HG02885 (cell line): ENCODE data around the gene HARBI1.

Experiments
- ATAC-seq: cut with Tn5 transposase; IDR thresholded peaks from one replicate; pipeline ENCODE4 v1.9.1; 2021; ENCODE audit warnings: mild to moderate bottlenecking; ENCODE audit not compliant: unreplicated experiment, poor library complexity

The HARBI1 gene, protein sequence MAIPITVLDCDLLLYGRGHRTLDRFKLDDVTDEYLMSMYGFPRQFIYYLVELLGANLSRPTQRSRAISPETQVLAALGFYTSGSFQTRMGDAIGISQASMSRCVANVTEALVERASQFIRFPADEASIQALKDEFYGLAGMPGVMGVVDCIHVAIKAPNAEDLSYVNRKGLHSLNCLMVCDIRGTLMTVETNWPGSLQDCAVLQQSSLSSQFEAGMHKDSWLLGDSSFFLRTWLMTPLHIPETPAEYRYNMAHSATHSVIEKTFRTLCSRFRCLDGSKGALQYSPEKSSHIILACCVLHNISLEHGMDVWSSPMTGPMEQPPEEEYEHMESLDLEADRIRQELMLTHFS

DNA sequence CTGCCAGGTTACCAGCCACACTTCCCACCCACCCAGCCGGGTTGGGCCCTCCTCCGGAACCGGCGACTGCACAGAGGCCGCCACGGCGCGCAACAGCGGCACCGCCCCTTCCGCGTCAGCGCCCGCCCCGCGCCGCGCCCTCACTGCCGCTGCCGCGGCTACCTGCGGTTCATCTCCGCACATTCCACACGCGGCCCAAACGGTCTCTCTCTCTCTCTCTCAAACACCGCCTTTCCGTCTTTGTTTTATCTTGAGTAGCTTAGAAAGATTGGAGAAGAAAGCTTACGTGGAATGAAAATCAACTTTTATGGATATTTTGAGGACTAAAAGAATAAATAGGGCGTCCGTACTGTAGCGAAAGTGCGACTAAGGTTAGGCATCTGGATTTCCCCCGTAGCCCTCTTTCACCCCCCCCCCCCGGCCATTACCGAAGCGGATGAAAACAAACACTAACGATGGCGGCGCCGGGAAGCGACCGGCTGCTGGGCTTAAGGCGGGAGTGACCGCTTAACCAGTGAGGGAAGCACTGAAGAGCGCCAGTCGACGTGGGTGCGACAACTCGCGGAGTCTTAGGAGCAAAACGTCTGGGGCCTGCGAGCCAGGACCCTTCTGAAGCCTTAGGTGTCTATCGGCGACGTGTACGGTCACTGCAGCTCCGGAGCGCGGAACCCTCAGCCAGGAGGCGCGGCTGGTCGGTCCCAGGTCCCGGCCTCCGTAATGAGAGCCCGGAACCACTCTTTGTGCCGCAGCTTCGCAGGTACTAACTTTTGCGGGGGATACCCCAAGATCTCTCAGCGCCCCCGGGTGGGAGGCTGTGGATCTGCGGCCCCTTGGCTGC lies at the start of gene HARBI1, which contains the start of gene ATG13:
TSS of gene HARBI1 (minus strand) at position 94 of the 838 bp plus-strand sequence. CDS start 990 bp downstream, outside the sequence.
TSS of gene ATG13 (plus strand) at position 420 of the 838 bp plus-strand sequence. CDS start 26,739 bp downstream, outside the sequence.
- peak; percentile 97 for ATAC-seq

DNA sequence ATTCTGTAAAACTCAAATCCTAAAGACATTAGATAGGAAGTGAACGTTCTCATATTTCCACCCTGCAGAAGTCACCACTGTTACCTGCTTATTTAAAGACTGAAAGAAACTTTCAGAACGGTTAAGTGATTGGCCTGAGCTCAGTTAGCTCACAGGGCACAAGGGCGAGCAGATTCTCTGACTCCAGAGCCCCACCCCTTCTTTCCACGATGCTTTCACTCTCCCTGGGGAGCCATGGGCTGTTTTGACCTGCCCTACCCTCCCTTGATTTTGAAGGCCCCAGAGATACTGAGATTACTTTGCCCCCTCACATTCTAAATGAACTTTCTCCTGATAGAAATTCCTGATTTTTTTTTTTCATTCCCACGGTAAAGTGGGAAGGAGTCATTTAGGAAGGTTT lies 49.5 kb upstream of the HARBI1 start:
- ATAC-seq = no peak

DNA sequence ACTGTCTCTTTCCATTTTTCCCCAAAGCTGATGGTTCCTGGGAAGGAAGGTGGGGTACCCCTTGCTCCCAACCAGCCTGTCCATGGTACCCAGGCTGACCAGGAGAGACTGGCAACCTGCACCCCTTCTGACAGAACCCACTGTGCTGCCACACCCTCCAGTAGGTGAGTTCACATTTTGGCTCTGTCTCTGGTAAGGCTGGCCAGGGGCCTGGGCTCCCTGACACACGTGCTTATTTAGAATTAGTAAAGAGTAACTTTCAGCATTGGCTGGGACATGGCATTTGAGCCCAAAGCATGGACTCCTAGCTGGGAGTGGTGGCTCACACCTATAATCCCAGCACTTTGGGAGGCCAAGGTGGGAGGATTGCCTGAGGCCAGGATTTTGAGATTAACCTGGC lies 48.3 kb upstream of the HARBI1 start:
- no peak for ATAC-seq

DNA sequence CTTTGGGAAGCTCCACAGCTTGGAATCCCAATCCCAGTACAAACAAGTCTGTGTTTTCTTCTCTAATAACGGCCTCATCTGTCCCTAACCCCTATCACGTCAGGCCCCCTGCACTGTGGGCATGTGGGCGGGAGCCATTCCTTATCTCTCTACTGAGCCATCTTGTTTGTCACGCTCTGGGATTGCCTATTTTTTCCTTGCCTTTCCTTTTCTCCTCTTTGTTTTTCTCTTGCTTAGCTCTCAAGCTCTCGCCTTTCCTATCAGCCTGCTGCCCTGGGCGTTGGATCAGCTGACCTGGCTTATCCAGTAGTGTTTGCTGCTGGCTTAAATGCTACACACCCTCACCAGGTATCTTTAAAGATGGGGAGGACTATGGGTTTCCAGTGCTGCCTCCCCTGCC lies 47.6 kb upstream of the HARBI1 start:
- no peak for ATAC-seq

DNA sequence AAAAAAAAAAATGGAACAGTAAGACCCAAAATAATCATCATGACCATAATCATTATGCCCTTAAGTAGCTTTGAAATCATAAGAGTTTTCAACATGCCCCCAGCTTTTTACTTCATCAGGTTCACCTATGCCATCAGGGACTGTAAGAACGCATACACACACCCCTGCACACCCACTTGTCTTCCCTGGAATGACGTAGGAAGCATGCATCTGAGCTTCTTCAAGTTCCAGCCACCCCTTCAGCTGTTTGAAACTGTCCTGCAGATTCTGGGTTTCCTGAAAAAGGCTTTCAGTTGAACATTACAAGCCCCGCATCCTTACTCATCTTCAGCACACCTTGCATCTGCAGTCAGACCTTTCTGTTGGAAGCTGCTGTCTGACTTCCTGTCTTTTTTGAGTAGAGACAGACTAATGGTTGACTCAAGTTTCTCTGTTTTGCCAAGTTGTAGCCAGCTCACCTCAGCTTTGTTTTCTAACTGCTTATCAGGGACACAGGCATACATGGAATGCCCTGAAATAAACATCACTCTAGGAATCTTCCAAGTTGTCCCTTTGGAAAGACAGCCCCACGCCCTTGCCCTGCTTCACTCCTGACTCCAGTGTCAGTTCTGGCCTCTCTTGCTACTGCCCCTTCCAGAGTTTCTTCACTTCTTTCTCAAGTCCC lies 46.4 kb upstream of the HARBI1 start:
- no peak for ATAC-seq

DNA sequence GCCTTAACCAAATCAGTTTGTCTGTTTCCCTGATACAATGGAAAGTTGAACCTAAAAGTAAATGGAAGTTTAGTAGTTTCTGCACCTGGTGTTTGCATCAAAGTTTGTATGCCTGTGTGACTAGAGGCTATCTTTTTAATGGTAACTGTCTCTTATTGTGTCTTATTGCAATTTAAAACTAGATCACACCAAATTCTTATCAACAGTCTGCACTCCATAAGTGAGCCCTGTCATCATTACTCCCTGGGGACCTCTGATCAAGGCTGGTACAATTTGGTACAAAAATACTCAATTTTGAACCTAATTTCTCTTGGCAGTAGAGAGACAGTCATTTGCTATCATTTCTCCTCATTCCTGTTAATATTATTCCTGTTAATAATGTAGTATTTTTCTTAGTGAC lies 45.3 kb upstream of the HARBI1 start:
- no peak for ATAC-seq

DNA sequence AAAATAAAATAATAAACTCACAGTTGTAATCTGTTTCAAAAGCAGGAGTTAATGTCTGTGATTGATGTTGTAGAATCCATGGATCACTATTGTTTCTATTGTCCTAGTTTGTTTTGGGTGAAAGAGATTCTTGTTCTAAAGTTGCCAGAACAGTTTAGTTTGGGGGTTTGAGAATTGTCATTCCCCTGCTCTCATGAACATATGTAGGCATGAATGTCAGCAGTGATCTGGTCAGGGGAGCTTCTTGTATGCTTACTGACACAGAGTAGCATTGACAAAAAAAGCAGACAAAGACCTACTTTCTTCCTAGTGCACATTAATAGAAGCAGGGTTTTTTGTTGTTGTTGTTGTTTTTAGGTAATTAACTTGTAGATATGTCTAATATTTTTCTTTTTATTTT lies 44.8 kb upstream of the HARBI1 start:
- ATAC-seq = no peak

DNA sequence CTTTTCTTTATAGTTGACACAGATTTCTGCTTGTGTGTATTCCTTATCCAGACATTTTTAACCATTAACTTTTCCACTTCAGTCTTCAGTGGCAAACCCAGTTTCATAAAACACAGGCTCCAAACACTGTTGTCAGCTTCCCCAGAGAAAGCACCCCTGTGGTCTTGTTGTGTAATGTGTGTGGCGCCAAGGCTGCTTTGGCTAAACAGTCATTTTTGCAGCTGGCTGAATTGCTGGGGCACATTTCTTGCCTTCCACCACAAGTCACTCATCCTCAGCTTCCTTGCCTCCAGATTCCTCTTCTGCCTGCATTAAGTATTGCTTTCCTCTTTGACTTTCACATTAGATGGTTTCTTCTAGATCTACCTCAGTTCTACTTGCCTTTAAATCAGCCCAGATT lies 42.9 kb upstream of the HARBI1 start:
- ATAC-seq = no peak

DNA sequence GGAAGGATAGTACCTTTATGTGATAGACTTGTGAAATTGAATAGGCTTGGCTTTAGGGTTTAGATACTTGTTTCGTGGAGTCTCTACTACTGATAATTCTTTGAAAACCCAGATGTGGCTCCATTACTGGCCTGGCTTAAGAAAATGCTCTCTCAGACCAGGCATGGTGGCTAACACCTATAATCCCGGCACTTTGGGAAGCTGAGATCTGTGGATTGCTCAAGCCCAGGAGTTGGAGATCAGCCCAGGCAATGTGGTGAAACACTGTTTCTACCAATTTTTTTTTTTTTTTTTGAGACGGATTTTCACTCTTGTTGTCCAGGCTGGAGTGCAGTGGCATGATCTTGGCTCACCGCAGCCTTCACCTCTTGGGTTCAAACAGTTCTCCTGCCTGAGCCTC lies 41.2 kb upstream of the HARBI1 start:
- ATAC-seq = no peak

DNA sequence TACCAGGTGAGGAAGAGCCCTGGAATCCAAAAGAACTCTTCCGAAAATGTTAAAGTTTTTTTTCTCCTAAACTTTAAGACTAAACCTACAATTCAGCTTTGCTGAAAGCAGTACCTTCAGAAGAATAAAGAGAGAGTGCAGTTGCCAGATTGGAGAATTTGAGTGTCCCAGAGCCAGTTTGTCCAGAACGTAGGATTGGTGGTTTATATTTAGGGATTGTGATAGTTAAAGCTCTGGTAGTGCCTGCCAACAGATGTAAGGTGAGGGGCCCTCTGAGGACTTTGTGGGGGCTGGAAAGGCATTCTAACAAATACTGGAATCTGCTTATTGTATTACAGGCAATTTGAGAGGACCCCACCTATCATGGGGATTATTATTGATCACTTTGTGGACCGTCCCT lies 40.2 kb upstream of the HARBI1 start:
- no peak for ATAC-seq

DNA sequence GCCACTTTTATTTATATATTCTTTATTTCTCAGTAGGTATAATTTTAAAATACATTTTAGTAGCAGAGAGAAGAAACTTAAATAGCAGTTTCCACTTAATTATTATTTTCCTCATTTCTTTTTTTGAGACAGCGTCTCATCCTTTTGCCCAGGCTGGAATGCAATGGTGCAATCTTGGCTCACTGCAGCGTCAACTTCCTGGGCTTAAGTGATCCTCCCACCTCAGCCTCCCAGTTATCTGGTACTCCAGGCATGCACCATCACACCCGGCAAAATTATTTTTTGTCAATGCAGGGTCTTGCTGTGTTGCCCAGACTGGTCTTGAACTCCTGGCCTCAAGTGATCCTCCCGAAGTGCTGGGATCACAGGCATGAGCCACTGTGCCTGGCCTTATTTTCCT lies 38.6 kb upstream of the HARBI1 start:
- ATAC-seq = no peak

DNA sequence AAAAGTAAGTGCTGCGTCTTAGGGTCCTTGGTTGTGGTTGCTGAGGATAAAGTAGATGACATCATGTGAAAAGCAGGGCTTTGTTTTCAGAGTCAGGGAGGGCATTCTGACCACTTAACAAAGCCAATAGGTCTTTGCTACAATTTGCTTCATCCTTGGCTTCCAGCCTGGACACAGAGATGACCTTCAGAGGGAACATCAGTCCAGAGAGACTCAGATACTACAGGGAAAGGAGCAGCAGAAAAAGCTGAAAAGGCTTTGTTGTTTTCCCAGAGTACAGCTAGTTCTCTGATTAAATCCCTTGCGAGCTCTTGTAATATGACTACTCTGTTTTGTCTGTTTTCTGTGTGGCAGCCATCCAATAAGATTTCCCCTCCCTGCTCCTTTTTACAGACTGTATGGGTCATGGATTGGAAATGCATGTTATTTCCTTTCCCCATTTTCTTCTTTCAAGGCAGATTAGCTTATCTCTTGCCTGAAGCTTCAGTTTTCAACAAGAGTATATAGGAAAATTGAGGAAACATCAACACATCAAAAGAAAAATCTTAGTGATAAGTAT lies 32.2 kb upstream of the HARBI1 start:
- ATAC-seq = no peak

DNA sequence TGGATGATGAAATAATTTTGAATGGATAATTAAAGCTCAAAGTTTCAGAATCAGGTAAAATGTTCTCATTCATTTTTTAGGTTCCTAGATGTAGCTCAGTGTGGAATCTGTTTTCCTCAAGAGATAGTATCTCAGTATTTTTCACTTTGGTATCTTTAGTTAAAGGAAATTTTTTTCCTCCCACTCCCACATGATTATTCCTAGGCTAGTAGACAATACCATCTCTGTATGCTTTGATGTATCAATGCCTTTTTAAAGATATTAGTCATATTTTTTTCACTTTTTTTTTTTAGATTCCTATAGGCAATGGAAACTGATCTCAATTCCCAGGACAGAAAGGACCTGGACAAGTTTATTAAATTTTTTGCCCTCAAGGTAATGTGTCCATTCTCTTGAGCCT lies 27.0 kb upstream of the HARBI1 start:
- ATAC-seq = no peak

DNA sequence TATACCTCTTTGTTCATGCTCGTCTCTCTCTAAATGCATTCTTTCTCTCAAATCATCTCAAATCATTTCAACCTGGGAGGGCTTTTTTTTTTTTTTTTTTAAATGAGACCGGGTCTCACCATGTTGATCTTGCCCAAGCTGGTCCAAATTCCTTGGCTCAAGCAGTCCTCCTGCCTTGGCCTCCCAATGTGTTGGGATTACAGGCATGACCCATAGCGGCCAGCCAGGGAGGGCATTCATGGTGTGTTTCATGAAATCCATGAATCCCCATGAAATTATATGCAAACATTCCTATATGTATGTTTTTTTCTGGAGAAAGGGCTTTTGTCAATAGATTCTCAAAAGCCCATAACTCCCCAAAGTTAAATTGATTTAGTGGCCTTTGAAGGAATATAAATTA lies 26.5 kb upstream of the HARBI1 start:
- ATAC-seq = no peak

DNA sequence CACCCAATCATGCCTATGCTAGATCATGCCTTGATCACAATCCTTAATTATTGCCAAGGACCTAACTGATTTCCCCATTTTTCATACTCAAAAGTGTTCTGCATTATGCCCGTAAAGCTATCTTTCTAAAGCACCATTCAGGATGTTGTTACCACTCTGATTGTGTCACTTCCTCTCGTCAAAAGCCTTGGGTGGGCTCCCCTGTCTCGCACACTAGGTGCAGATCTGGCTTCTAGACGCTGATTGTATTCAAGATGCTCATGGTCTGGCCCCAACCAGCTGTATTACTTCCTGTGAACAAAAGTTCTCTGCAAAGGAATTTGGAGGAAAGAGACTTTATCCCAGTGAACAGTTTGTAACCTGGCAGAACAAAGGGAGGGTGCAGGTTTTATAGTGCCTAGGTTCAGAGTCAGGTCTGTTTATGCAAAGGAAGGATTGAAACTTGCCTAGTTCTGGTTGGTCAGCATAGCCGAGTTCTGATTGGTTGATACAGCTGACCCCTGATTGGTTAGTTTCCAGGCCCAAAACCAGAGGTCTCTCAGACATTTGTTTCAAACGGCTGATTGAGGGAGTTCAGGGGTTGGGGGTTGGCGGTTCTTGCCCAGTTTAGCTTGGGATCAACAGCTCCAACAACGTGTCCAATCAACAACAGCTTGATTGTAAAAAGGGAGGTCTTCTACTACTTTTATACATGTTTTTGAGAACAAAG lies 25.8 kb upstream of the HARBI1 start:
- no peak for ATAC-seq

DNA sequence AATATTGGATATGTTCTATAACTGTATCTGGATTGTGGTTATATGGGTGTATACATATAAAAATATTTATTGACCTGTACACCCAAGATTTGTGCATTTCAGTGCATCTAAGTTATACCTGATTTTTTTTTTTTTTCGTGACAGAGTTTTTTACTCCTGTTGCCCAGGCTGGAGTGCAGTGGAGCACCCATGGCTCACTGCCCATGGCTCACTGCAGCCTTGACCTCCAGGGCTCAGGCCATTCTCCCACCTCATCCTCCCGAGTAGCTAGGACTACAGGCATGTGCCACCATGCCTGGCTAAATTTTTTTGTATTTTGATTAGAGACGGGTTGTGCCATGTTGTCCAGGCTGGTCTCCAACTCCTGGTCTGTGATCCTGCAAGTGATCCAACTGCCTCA lies 24.6 kb upstream of the HARBI1 start:
- no peak for ATAC-seq

DNA sequence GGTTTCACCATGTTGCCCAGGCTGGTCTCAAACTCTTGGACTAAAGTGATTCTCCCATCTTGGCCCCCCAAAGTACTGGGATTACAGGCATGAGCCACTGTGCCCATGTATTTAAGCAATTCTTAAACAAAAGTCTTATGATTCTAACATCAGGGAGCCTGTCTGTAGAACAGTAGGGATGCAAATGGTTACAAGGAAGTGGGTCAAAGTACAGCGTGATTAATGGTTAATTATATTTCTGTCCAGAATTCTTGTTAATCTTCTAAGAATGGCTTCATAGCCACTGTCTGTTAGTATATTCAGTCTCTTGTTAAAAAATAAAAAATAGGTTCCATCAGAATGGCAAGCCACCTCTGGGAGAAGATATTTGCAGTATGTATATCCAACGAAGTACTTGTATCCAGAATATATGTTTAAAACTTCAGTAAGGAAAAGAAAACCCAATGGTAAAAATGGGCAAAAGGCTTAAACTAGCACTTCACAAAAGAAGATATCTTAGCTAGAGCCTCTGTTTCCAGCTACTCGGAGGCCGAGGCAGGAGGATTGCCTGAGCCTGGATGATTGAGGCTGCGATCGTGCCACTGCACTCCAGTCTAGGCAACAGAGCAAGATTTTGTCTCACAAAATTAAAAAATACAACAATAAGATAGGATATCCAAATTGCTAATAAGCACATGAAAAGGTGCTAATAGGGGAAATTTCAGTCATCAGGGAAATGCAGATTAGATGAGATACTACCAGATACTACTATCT lies 23.2 kb upstream of the HARBI1 start:
- ATAC-seq = no peak

DNA sequence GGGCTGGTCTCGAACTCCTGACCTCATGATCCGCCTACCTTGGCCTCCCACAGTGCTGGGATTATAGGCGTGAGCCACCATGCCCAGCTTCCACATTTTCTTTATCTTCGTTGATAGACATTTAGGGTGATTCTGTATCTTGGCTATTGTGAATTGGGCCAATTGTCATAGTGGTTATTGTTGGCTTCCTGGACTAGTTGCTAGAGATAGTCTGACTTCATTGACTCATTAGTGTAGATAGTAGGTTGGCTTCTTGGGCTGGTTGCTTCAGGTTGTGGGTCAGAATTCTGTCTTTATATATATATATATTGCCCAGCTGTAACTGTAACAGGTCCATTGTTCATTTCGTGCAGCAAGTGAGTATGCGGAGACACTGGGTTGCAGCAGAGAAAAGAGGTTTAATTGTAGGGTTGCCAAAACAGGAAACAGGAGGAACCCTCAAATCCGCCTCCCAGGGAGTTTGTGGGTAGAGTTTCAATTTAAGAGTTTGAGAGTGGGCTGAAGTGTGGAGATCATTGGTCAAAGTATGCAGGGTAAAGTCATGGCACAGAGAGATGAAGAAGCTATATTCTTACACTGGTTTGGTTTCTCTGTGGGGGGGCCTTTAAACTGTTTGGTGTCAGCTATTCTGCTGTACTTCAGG lies 22.3 kb upstream of the HARBI1 start:
- no peak for ATAC-seq

DNA sequence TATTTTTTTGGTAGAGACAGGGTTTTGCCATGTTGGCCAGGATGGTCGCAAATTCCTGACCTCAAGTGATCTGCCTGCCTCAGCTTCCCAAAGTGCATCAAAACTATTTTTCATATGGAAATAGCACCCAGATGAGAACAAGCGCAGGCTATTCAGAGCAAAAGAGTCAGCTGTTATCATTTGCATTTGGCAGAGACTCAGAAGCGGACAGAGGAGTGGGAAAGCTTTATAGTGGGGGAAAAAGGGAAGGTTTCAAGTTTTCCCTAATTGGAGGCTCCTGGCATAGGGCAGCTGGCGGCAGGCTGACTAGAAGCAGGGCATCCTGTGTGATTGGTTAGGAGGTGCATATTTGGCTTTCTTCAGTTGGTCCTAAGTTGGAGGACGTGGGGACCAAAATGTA lies 20.5 kb upstream of the HARBI1 start:
- ATAC-seq = no peak
